SK-N-SH (cell line): ENCODE results near the gene MCF2L. TPM values are rescaled to one million over a fixed set of nuclear protein-coding genes. Genes with fewer than 3 reads are reported as not detected.

Source experiments
- CTCF ChIA-PET: fragments of 300-600, 350-600 bp; formaldehyde crosslinking; extraction: SDS; loops from one replicate; lab custom pipeline; 2021; lab: Yijun Ruan, JAX
- POLR2A ChIA-PET: fragments of 350-600 bp; sonication (Branson Sonifier 250); formaldehyde crosslinking; extraction: SDS; loops from one replicate; lab custom pipeline; 2020; ENCODE audit warnings: antibody characterized with exemption, inconsistent platforms; lab: Yijun Ruan, JAX
- DNase-seq: peaks from one replicate; pipeline ENCODE4 v3.0.0; 2012
- H2AFZ ChIP-seq: fragments of 200-600 bp; sonication (generic); 2 replicates; pipeline ENCODE4 v1.8.1; 2016; ENCODE audit warnings: antibody characterized with exemption, mild to moderate bottlenecking, low read depth
- H3F3A ChIP-seq: fragments of 200-600 bp; sonication (generic); replicated peaks from 2 replicates; pipeline ENCODE3; 2016; ENCODE audit warnings: antibody characterized with exemption, mild to moderate bottlenecking; ENCODE audit not compliant: insufficient read depth
- H3K27ac ChIP-seq, 2 experiments: fragments of 200-500 bp in 1 of 2; fragments of 200-600 bp in 1 of 2; sonication (Bioruptor generic) in 1 of 2; sonication (generic), shearing (Covaris generic) in 1 of 2; 2 replicates each; pipeline versions ENCODE4 v1.5.1 to v1.6.1; 2014 to 2016; ENCODE audit warnings: low read depth in 2 of 2, inconsistent platforms in 1 of 2, low read length in 1 of 2, mild to moderate bottlenecking in 1 of 2, mixed read lengths in 1 of 2
- H3K27me3 ChIP-seq: fragments of 200-600 bp; sonication (generic), shearing (Covaris generic); 2 replicates; pipeline ENCODE4 v1.6.1; 2016; ENCODE audit warnings: mixed run types; ENCODE audit not compliant: insufficient read depth
- H3K36me3 ChIP-seq, 2 experiments: fragments of 200-500 bp in 1 of 2; fragments of 200-600 bp in 1 of 2; sonication (Bioruptor generic) in 1 of 2; sonication (generic) in 1 of 2; replicated peaks in 1 of 2; 2 replicates each; pipeline versions ENCODE3 to v1.5.1; 2014 to 2016; ENCODE audit warnings: low read length in 1 of 2, mild to moderate bottlenecking in 1 of 2; ENCODE audit not compliant: insufficient read depth in 2 of 2, control insufficient read depth in 1 of 2
- H3K4me1 ChIP-seq, 2 experiments: fragments of 200-500 bp in 1 of 2; fragments of 200-600 bp in 1 of 2; sonication (Bioruptor generic) in 1 of 2; sonication (generic), shearing (Covaris generic) in 1 of 2; 2 replicates each; pipeline versions ENCODE4 v1.5.1 to v1.6.1; 2014 to 2016; ENCODE audit warnings: low read depth in 1 of 2, low read length in 1 of 2, mixed run types in 1 of 2; ENCODE audit not compliant: insufficient read depth in 2 of 2, control insufficient read depth in 1 of 2
- H3K4me2 ChIP-seq: fragments of 200-600 bp; sonication (generic), shearing (Covaris generic); 2 replicates; pipeline ENCODE4 v1.6.1; 2017; ENCODE audit warnings: mixed run types
- H3K4me3 ChIP-seq, 2 experiments: fragments of 200-500 bp in 1 of 2; fragments of 200-600 bp in 1 of 2; sonication (Bioruptor generic) in 1 of 2; sonication (generic), shearing (Covaris generic) in 1 of 2; 2 replicates each; pipeline versions ENCODE4 v1.5.1 to v1.8.1; 2014 to 2016; ENCODE audit warnings: low read depth in 2 of 2, inconsistent platforms in 1 of 2, low read length in 1 of 2, mild to moderate bottlenecking in 1 of 2, mixed read lengths in 1 of 2, moderate library complexity in 1 of 2
- H3K79me2 ChIP-seq: fragments of 200-600 bp; sonication (generic); 2 replicates; pipeline ENCODE4 v1.8.1; 2017; ENCODE audit warnings: mild to moderate bottlenecking; ENCODE audit not compliant: insufficient read depth
- H3K9ac ChIP-seq: fragments of 200-600 bp; sonication (generic); 2 replicates; pipeline ENCODE4 v1.6.1; 2017; ENCODE audit warnings: mixed run types
- H3K9me2 ChIP-seq: fragments of 200-600 bp; sonication (generic); 2 replicates; pipeline ENCODE4 v1.6.1; 2017; ENCODE audit warnings: mixed run types
- H3K9me3 ChIP-seq: fragments of 200-600 bp; sonication (generic); 2 replicates; pipeline ENCODE4 v1.6.1; 2017; ENCODE audit warnings: mixed run types, mild to moderate bottlenecking, moderate library complexity
- H4K20me1 ChIP-seq: fragments of 200-600 bp; sonication (generic); 2 replicates; pipeline ENCODE4 v1.6.1; 2017; ENCODE audit warnings: mild to moderate bottlenecking, mixed run types; ENCODE audit not compliant: insufficient read depth
- FOXM1 ChIP-seq: IDR thresholded peaks from 2 replicates; pipeline ENCODE4 v1.4.0; 2012; ENCODE audit warnings: low read depth, mild to moderate bottlenecking
- GATA2 ChIP-seq: sonication (generic); formaldehyde crosslinking; IDR thresholded peaks from 2 replicates; pipeline ENCODE4 v1.5.0; 2020; ENCODE audit warnings: mild to moderate bottlenecking, missing genetic modification reagents
- JUND ChIP-seq: IDR thresholded peaks from 2 replicates; pipeline ENCODE4 v1.4.0; 2012
- NFIC ChIP-seq: IDR thresholded peaks from 2 replicates; pipeline ENCODE4 v1.4.0; 2012; ENCODE audit warnings: borderline replicate concordance
- NRF1 ChIP-seq: IDR thresholded peaks from 2 replicates; pipeline ENCODE4 v1.6.1; 2012; ENCODE audit warnings: low read depth, mild to moderate bottlenecking, low read length
- POLR2AphosphoS5 ChIP-seq: IDR thresholded peaks from 2 replicates; pipeline ENCODE4 v1.6.1; 2012; ENCODE audit warnings: low read depth, low read length
- RAD21 ChIP-seq: IDR thresholded peaks from 2 replicates; pipeline ENCODE4 v1.6.1; 2012; ENCODE audit warnings: mild to moderate bottlenecking, low read length
- REST ChIP-seq: IDR thresholded peaks from 2 replicates; pipeline ENCODE4 v1.6.1; 2012; ENCODE audit warnings: mild to moderate bottlenecking, low read depth, low read length, moderate library complexity
- TEAD4 ChIP-seq: IDR thresholded peaks from 2 replicates; pipeline ENCODE4 v1.4.0; 2012; ENCODE audit warnings: mild to moderate bottlenecking, borderline replicate concordance; ENCODE audit not compliant: insufficient read depth
- YY1 ChIP-seq: IDR thresholded peaks from 2 replicates; pipeline ENCODE4 v1.4.0; 2012; ENCODE audit warnings: low read depth, mild to moderate bottlenecking
- ZBTB33 ChIP-seq: IDR thresholded peaks from 2 replicates; pipeline ENCODE4 v1.4.0; 2012; ENCODE audit warnings: low read depth, borderline replicate concordance
- WGBS: methylation state at CpG from one replicate; pipeline ENCODE4 v1.1.6; 2017; ENCODE audit warnings: low lambda C conversion rate; 5-methylcytosine and 5-hydroxymethylcytosine counted together
- polyA plus RNA-seq, 3 experiments: library from polyadenylated mRNA; depleted of rRNA; stranded (reverse); fragments of >200 nt; gene quantifications; 2 replicates each; pipeline ENCODE4 v1.2.3, GENCODE V29; 2012
- TF ChIP-seq, protein P1 (sequence below): fragments of 150-350 bp; IDR thresholded peaks from 2 replicates; pipeline ENCODE4 v1.6.1; 2016; ENCODE audit warnings: mild to moderate bottlenecking, low read depth, low read length

MCF2L gene
- polyA plus RNA-seq, 1 of the 3 experiments (the other 2 are of a cell fraction), result 0.56 TPM

- TF ChIP-seq REST (no peak), YY1 (no peak), POLR2AphosphoS5 (no peak), NFIC (no peak)
- TF ChIP-seq, protein P1, sequence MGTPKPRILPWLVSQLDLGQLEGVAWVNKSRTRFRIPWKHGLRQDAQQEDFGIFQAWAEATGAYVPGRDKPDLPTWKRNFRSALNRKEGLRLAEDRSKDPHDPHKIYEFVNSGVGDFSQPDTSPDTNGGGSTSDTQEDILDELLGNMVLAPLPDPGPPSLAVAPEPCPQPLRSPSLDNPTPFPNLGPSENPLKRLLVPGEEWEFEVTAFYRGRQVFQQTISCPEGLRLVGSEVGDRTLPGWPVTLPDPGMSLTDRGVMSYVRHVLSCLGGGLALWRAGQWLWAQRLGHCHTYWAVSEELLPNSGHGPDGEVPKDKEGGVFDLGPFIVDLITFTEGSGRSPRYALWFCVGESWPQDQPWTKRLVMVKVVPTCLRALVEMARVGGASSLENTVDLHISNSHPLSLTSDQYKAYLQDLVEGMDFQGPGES, result no peak
These were observed 28.8 kb upstream of the MCF2L start (continued) for GRCh38 chr13:112940236-112940635.

DNA sequence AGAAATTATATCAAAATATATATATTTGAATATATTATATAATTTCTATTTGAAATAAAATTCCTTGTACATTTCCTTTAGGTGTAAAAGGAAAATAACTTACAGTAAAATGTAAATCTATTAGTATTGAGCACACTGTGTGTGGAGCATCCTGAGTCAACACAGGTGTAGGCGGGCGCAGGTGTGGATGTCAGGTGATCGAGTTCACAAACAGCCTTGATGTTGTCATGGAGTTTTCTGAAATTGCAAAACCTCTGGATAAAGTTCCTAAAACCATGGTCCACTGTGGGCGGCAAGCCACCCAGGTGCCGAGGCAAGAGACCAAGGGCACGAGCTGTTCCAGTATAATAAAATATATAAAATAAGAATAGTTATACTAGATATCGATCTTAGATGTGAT, 27.7 kb upstream of the MCF2L start:
- Histone ChIP-seq H3K4me1 (peaks cover 0 to 27% of the 10 kb centered on the region in 2 experiments; a peak in 2 of 4 replicates), H3K9me2 (no peaks in the 10 kb centered on the region), H4K20me1 (no peaks in the 10 kb centered on the region), H2AFZ (no peak overlapping the region), H3K9me3 (no peaks in the 10 kb centered on the region), H3K36me3 (no peaks in the 10 kb centered on the region), H3K79me2 (no peaks in the 10 kb centered on the region), H3K27me3 (no peaks in the 10 kb centered on the region; the same call in 1 of the 2 replicates), H3K27ac (no peak overlapping the region), H3K4me3 (no peak overlapping the region), H3F3A (peaks cover 4% of the 10 kb centered on the region), H3K9ac (no peak overlapping the region), H3K4me2 (no peak overlapping the region)
- ChIA-PET POLR2A (no interaction called here), CTCF (interaction anchor here (1.2 to 11.4 kb wide), 7 partner anchors 14 to 510 kb away, joined by 3 to 150 read pairs (median 30); partner anchors contain the start of gene MCF2L)
- no peak for DNase-seq
- no peak for TF ChIP-seq JUND
- no peak for TF ChIP-seq FOXM1
- TF ChIP-seq NRF1, result no peak
- no peak for TF ChIP-seq RAD21
- no peak for TF ChIP-seq TEAD4
- TF ChIP-seq YY1, result no peak
- no peak for TF ChIP-seq GATA2 (CRISPR knock-in tag)
- no peak for TF ChIP-seq ZBTB33
- WGBS, result 86% methylated on average over 7 of the region's 7 CpGs
